ENCODE measurements around the gene KRTAP12-1.

GRCh38 chr21:44691686-44692085 lies 9.7 kb upstream of the KRTAP12-1 start:
- TF ChIP-seq POLR2A (IDR thresholded peaks at IDR 0.05) = no peak
- no peak for TF ChIP-seq CTCF (IDR thresholded peaks at IDR 0.05)
- TF ChIP-seq POLR2AphosphoS5 (IDR thresholded peaks at IDR 0.05) = no peak

Data from upper lobe of left lung (tissue), 4 donors.